ENCODE results near the gene HES7. TPM values are rescaled to one million over a fixed set of nuclear protein-coding genes. Genes with fewer than 3 reads are reported as not detected.

HES7 gene
- total and polyA plus RNA-seq, 4 donors: not detected

DNA sequence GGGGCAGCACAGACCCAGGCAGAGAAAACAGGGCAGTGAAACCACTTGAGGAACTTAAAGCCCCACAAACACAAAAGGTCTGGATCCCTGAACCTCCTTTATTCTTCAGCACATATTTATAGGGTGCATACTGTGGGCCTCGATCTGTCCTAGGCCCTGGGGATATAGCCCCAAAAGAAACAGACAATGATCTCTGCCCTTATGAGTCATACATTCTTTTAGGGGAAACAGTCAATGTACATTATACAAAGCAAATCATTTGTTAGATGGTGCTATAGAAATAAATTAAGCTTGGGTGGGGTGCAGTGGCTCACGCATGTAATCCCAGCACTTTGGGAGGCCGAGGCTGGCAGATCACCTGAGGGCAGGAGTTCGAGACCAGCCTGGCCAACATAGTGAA, 10.0 kb upstream of the HES7 start:
- peaks cover 0 to 1% (median under 1%) of the 10 kb centered on the region in 4 donors for H3K36me3 ChIP-seq (ENCODE audit: control insufficient read depth in 4 of 4, insufficient read depth in 3 of 4, low read depth in 1 of 4, low read length in 3 of 4)
- H3K27ac ChIP-seq (ENCODE audit: low read depth in 1 of 2, low read length in 2 of 2): no peak overlapping the region
- no peak for DNase-seq (ENCODE audit: low spot score)
- H3K9me3 ChIP-seq (ENCODE audit: control insufficient read depth in 4 of 4, low read length in 3 of 4): no peaks in the 10 kb centered on the region
- no peak overlapping the region for H3K9ac ChIP-seq (ENCODE audit: low read depth in 1 of 2, low read length in 2 of 2)
- 90% methylated on average over 4 of the region's 4 CpGs for WGBS
- peaks cover 0 to 9% (median 0%) of the 10 kb centered on the region in 4 donors for H3K4me1 ChIP-seq (ENCODE audit: control insufficient read depth in 4 of 4, insufficient read depth in 4 of 4, low read length in 3 of 4)
- TF ChIP-seq RAD21 (IDR thresholded peaks at IDR 0.05) (no peak), EGR1 (IDR thresholded peaks at IDR 0.05; ENCODE audit: low read depth in 2 of 2) (no peak), RXRA (IDR thresholded peaks at IDR 0.05) (no peak), JUND (IDR thresholded peaks at IDR 0.05) (no peak), SP1 (IDR thresholded peaks at IDR 0.05) (no peak), GABPA (IDR thresholded peaks at IDR 0.05 in 1 of 2, conservative IDR thresholded peaks at IDR 0.05 in 1 of 2) (no peak), FOXA1 (IDR thresholded peaks at IDR 0.05) (no peak)
- TF ChIP-seq, protein P1, sequence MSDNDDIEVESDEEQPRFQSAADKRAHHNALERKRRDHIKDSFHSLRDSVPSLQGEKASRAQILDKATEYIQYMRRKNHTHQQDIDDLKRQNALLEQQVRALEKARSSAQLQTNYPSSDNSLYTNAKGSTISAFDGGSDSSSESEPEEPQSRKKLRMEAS (IDR thresholded peaks at IDR 0.05): no peak
- H3K27me3 ChIP-seq (ENCODE audit: control insufficient read depth in 4 of 4, insufficient read depth in 4 of 4, low read length in 3 of 4): no peaks in the 10 kb centered on the region
- H3K4me3 ChIP-seq (ENCODE audit: low read depth in 1 of 3, low read length in 3 of 3): no peak overlapping the region

DNA sequence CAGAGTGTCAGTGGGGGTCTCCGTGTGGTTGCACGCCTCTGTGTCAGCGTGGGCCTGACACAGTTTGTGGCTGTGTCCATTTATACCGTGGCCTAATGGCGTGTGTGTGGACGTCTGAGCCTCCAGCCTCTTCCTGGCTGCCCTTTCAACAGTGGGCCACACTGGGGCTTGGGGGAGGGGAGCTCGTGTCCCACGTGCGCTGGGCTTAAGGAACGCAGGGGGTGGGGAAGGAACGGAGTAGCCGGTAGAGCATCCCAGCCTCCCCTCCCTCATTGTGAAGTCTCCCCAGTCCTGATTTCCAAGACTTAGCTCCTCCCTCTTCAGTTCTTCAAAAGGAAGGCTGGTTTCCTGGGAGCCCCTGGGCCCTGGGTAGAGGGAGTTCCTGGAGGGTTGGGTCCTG, 9.5 kb upstream of the HES7 start:
- DNase-seq (ENCODE audit: low spot score): no peak
- H3K4me1 ChIP-seq (ENCODE audit: control insufficient read depth in 4 of 4, insufficient read depth in 4 of 4, low read length in 3 of 4): peaks cover 0 to 4% (median 0%) of the 10 kb centered on the region in 4 donors
- WGBS: 77% methylated on average over 12 of the region's 12 CpGs
- H3K27ac ChIP-seq (ENCODE audit: low read depth in 1 of 2, low read length in 2 of 2): no peak overlapping the region
- TF ChIP-seq GABPA (IDR thresholded peaks at IDR 0.05 in 1 of 2, conservative IDR thresholded peaks at IDR 0.05 in 1 of 2) (no peak), EGR1 (IDR thresholded peaks at IDR 0.05; ENCODE audit: low read depth in 2 of 2) (no peak), YY1 (IDR thresholded peaks at IDR 0.05) (no peak)
- TF ChIP-seq, protein P2, sequence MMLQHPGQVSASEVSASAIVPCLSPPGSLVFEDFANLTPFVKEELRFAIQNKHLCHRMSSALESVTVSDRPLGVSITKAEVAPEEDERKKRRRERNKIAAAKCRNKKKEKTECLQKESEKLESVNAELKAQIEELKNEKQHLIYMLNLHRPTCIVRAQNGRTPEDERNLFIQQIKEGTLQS (IDR thresholded peaks at IDR 0.05): no peak
- TF ChIP-seq, protein P1 (IDR thresholded peaks at IDR 0.05): no peak
- no peaks in the 10 kb centered on the region for H3K36me3 ChIP-seq (ENCODE audit: control insufficient read depth in 4 of 4, insufficient read depth in 3 of 4, low read depth in 1 of 4, low read length in 3 of 4)
- H3K4me3 ChIP-seq (ENCODE audit: low read depth in 1 of 3, low read length in 3 of 3): no peak overlapping the region
- H3K9ac ChIP-seq (ENCODE audit: low read depth in 1 of 2, low read length in 2 of 2): no peak overlapping the region
- H3K27me3 ChIP-seq (ENCODE audit: control insufficient read depth in 4 of 4, insufficient read depth in 4 of 4, low read length in 3 of 4): peaks cover 0 to 1% (median 0%) of the 10 kb centered on the region in 4 donors
- no peaks in the 10 kb centered on the region for H3K9me3 ChIP-seq (ENCODE audit: control insufficient read depth in 4 of 4, low read length in 3 of 4)

- DNase-seq (ENCODE audit: low spot score): no peak
- Histone ChIP-seq H3K4me3 (ENCODE audit: low read depth in 1 of 3, low read length in 3 of 3) (no peak overlapping the region), H3K36me3 (ENCODE audit: control insufficient read depth in 4 of 4, insufficient read depth in 3 of 4, low read depth in 1 of 4, low read length in 3 of 4) (no peaks in the 10 kb centered on the region), H3K9ac (ENCODE audit: low read depth in 1 of 2, low read length in 2 of 2) (no peak overlapping the region), H3K27me3 (ENCODE audit: control insufficient read depth in 4 of 4, insufficient read depth in 4 of 4, low read length in 3 of 4) (peaks cover 0 to 3% (median 0%) of the 10 kb centered on the region in 4 donors), H3K9me3 (ENCODE audit: control insufficient read depth in 4 of 4, low read length in 3 of 4) (no peaks in the 10 kb centered on the region), H3K27ac (ENCODE audit: low read depth in 1 of 2, low read length in 2 of 2) (no peak overlapping the region), H3K4me1 (ENCODE audit: control insufficient read depth in 4 of 4, insufficient read depth in 4 of 4, low read length in 3 of 4) (peaks cover 0 to 4% (median under 1%) of the 10 kb centered on the region in 4 donors)
- TF ChIP-seq EGR1 (IDR thresholded peaks at IDR 0.05; ENCODE audit: low read depth in 2 of 2) (no peak), HNF4G (IDR thresholded peaks at IDR 0.05) (no peak), ZBTB33 (IDR thresholded peaks at IDR 0.05) (no peak), JUND (IDR thresholded peaks at IDR 0.05) (no peak), TAF1 (conservative IDR thresholded peaks at IDR 0.05) (no peak), YY1 (IDR thresholded peaks at IDR 0.05) (no peak), RXRA (IDR thresholded peaks at IDR 0.05) (no peak), CTCF (IDR thresholded peaks at IDR 0.05; ENCODE audit: low read depth, low read length, missing input control) (no peak), FOXA2 (IDR thresholded peaks at IDR 0.05) (no peak), GABPA (IDR thresholded peaks at IDR 0.05 in 1 of 2, conservative IDR thresholded peaks at IDR 0.05 in 1 of 2) (no peak)
- TF ChIP-seq, protein P3, sequence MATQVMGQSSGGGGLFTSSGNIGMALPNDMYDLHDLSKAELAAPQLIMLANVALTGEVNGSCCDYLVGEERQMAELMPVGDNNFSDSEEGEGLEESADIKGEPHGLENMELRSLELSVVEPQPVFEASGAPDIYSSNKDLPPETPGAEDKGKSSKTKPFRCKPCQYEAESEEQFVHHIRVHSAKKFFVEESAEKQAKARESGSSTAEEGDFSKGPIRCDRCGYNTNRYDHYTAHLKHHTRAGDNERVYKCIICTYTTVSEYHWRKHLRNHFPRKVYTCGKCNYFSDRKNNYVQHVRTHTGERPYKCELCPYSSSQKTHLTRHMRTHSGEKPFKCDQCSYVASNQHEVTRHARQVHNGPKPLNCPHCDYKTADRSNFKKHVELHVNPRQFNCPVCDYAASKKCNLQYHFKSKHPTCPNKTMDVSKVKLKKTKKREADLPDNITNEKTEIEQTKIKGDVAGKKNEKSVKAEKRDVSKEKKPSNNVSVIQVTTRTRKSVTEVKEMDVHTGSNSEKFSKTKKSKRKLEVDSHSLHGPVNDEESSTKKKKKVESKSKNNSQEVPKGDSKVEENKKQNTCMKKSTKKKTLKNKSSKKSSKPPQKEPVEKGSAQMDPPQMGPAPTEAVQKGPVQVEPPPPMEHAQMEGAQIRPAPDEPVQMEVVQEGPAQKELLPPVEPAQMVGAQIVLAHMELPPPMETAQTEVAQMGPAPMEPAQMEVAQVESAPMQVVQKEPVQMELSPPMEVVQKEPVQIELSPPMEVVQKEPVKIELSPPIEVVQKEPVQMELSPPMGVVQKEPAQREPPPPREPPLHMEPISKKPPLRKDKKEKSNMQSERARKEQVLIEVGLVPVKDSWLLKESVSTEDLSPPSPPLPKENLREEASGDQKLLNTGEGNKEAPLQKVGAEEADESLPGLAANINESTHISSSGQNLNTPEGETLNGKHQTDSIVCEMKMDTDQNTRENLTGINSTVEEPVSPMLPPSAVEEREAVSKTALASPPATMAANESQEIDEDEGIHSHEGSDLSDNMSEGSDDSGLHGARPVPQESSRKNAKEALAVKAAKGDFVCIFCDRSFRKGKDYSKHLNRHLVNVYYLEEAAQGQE (IDR thresholded peaks at IDR 0.05): no peak
- TF ChIP-seq, protein P1 (IDR thresholded peaks at IDR 0.05): no peak
- WGBS: 77% methylated on average over 3 of the region's 3 CpGs
Observed at GRCh38 chr17:8131844-8132441, 8.0 kb upstream of the HES7 start.
